Smooth muscle cell (in vitro differentiated cells): ENCODE measurements around the gene RBM5. TPM values are rescaled to one million over a fixed set of nuclear protein-coding genes. Genes with fewer than 3 reads are reported as not detected.

ENCODE experiments used
- DNase-seq: peaks from one replicate; lab custom pipeline; 2025; ENCODE audit not compliant: unreplicated experiment; lab: John Stamatoyannopoulos, UW
- H2AFZ ChIP-seq: fragments of 200-600 bp; sonication (generic); 2 replicates; pipeline ENCODE4 v1.6.0; 2016; ENCODE audit warnings: antibody characterized with exemption, low read depth, mild to moderate bottlenecking
- H3F3A ChIP-seq: fragments of 200-600 bp; sonication (generic); 2 replicates; pipeline ENCODE4 v1.6.0; 2017; ENCODE audit warnings: antibody characterized with exemption, low read depth
- H3K27ac ChIP-seq: fragments of 200-600 bp; sonication (generic); 2 replicates; pipeline ENCODE4 v1.5.1; 2016; ENCODE audit warnings: low read depth, mild to moderate bottlenecking
- H3K27me3 ChIP-seq: fragments of 200-600 bp; sonication (generic); 2 replicates; pipeline ENCODE4 v1.6.1; 2016; ENCODE audit warnings: low read depth, mild to moderate bottlenecking
- H3K36me3 ChIP-seq: fragments of 200-600 bp; sonication (generic); 2 replicates; pipeline ENCODE4 v1.5.1; 2016; ENCODE audit warnings: low read depth
- H3K4me1 ChIP-seq: fragments of 200-600 bp; sonication (generic); 2 replicates; pipeline ENCODE4 v1.5.1; 2016; ENCODE audit warnings: low read depth
- H3K4me2 ChIP-seq: fragments of 200-600 bp; sonication (generic); 2 replicates; pipeline ENCODE4 v1.6.0; 2016; ENCODE audit warnings: mild to moderate bottlenecking
- H3K4me3 ChIP-seq: fragments of 200-600 bp; sonication (generic); 2 replicates; pipeline ENCODE4 v1.5.1; 2016; ENCODE audit warnings: mild to moderate bottlenecking
- H3K79me2 ChIP-seq: fragments of 200-600 bp; sonication (generic); 2 replicates; pipeline ENCODE4 v1.6.0; 2016; ENCODE audit warnings: low read depth, mild to moderate bottlenecking
- H3K9ac ChIP-seq: fragments of 200-600 bp; sonication (generic); 2 replicates; pipeline ENCODE4 v1.6.0; 2016; ENCODE audit warnings: low read depth
- H3K9me3 ChIP-seq: fragments of 200-600 bp; sonication (generic); replicated peaks from 2 replicates; pipeline ENCODE4 v1.5.1; 2016; ENCODE audit warnings: low read depth
- H4K20me1 ChIP-seq: fragments of 200-600 bp; sonication (generic); 2 replicates; pipeline ENCODE4 v1.6.0; 2016; ENCODE audit warnings: low read depth
- WGBS: methylation state at CpG from one replicate; pipeline ENCODE4 v1.1.7; 2016; ENCODE audit warnings: low lambda C conversion rate; 5-methylcytosine and 5-hydroxymethylcytosine counted together
- polyA plus RNA-seq: library from polyadenylated mRNA; unstranded; fragments of >200 nt; fragmentation: Nextera tagmentation; extraction: Ambion mirVana; gene quantifications from 2 replicates; pipeline ENCODE4 v1.2.1, GENCODE V29; 2016
- total RNA-seq: library from RNA; depleted of rRNA; stranded (reverse); fragments of >200 nt; gene quantifications from 2 replicates; pipeline ENCODE4 v1.2.3, GENCODE V29; 2014
- TF ChIP-seq, protein P1 (sequence below): fragments of 200-600 bp; sonication (generic); IDR thresholded peaks from 2 replicates; pipeline ENCODE4 v1.5.1; 2017; ENCODE audit warnings: borderline replicate concordance, mild to moderate bottlenecking, antibody characterized with exemption; ENCODE audit not compliant: insufficient read depth, poor library complexity, severe bottlenecking

The RBM5 gene
- total and polyA plus RNA-seq, 2 experiments from 2014 or later: 56.0 to 151 TPM

DNA sequence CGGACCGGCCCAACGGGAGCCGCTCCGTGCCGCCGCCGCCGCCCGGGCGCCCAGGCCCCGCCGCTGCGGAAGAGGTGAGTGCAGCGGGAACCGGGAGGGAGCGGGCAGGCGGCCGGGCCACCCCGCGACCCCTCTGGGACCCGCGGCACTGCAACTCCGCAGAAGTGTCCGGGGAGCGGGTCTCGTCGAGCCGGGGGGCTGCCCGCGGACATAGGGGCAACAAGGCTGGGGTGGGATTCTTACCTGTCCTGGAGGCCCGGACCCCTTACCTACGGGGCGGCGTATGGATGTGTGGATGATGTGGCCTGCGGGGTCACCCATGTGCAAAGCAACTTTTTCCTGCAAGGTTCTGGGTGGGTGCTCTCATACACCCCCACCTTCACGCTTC lies 66.8 kb downstream of the RBM5 start:
- Histone ChIP-seq H3K9ac (peak overlapping the region; percentile 43), H3K4me1 (peaks cover 31% of the 10 kb centered on the region), H3F3A (no peaks in the 10 kb centered on the region), H3K4me3 (peak overlapping the region; percentile 63), H3K27me3 (peaks cover 31% of the 10 kb centered on the region), H4K20me1 (peaks cover 9% of the 10 kb centered on the region), H3K4me2 (peak overlapping the region; percentile 91), H3K36me3 (no peaks in the 10 kb centered on the region), H3K27ac (no peak overlapping the region), H3K79me2 (no peaks in the 10 kb centered on the region), H2AFZ (no peak overlapping the region), H3K9me3 (no peaks in the 10 kb centered on the region)
- DNase-seq: no peak
- TF ChIP-seq, protein P1, sequence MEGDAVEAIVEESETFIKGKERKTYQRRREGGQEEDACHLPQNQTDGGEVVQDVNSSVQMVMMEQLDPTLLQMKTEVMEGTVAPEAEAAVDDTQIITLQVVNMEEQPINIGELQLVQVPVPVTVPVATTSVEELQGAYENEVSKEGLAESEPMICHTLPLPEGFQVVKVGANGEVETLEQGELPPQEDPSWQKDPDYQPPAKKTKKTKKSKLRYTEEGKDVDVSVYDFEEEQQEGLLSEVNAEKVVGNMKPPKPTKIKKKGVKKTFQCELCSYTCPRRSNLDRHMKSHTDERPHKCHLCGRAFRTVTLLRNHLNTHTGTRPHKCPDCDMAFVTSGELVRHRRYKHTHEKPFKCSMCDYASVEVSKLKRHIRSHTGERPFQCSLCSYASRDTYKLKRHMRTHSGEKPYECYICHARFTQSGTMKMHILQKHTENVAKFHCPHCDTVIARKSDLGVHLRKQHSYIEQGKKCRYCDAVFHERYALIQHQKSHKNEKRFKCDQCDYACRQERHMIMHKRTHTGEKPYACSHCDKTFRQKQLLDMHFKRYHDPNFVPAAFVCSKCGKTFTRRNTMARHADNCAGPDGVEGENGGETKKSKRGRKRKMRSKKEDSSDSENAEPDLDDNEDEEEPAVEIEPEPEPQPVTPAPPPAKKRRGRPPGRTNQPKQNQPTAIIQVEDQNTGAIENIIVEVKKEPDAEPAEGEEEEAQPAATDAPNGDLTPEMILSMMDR: no peak
- WGBS: under 1% methylated on average over 29 of the region's 37 CpGs

DNA sequence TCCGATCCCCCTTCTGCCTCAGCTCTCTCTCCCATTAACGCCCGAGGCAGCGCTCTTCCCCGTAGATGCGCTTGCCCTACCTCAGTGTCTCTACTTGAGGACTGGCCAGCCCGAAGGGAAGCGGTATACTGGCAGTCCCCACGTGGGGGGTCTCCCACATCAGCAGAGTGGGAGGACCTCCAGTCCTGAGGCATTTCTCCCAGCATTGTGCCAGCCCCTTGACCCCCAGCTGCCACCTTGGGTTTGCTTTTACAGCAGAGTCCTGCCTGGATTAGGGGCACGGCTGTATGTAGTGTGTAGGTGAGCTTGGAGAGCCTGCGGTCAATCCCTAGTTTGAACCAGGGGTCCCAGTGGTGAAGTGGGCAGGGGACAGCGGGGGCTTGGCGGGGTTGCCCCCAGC lies 67.2 kb downstream of the RBM5 start:
- 12% methylated on average over 13 of the region's 13 CpGs for WGBS
- H3K9me3 ChIP-seq: no peaks in the 10 kb centered on the region
- no peaks in the 10 kb centered on the region for H3K79me2 ChIP-seq
- peak overlapping the region; percentile 43 for H3K9ac ChIP-seq
- peaks cover 31% of the 10 kb centered on the region for H3K27me3 ChIP-seq
- peak overlapping the region; percentile 91 for H3K4me2 ChIP-seq
- H3K36me3 ChIP-seq: no peaks in the 10 kb centered on the region
- H4K20me1 ChIP-seq: peaks cover 9% of the 10 kb centered on the region
- DNase-seq: no peak
- H3K4me3 ChIP-seq: peak overlapping the region; percentile 63
- no peaks in the 10 kb centered on the region for H3F3A ChIP-seq
- TF ChIP-seq, protein P1: no peak
- no peak overlapping the region for H2AFZ ChIP-seq
- peaks cover 31% of the 10 kb centered on the region for H3K4me1 ChIP-seq
- no peak overlapping the region for H3K27ac ChIP-seq

DNA sequence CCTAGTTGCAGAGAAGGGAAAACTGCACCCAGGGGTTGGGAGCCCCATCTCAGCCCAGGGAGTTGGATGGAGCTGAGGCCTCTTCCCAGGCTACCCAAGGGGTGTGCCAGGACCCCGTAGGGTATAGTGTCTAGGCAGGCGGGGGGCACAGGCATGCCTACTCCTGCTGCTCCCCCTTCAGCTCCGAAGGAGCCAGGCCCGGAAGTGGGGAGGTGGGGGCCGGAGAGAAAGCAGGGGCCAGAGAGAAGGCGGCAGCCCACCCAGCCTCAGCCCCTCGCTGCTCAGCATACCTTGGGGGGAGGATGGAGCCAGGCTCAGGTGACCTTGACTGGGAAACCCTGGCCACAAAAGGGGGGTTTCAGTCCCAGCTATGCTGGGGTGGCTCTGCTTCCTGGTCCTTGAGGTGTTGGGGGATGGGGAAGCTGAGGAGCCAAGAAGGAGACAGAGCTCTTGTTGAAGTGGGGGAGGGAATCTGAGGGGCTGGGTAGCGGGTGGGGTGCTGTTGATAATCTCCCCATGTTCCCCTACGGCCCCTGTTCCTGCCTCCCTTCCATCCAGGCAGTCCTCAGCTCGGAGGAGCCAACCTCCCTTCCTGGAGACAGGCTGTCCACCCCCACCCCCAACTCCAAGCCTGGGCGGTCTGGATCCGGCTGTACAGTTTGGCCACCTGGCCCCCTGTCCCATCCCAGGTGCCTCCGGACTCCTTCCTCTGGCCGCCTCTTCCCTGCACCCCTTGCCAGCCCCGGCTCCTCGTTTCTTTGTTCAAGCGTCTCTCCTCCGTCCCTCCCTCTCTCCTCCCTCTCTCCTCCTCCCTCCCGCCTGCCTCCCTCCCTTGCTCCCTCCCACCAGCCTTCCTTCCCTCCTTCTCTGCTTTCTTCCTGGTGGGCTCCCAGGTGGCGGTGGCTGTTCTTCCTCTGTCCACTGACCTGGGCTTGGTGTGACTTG lies 68.1 kb downstream of the RBM5 start:
- Histone ChIP-seq H3K4me1 (peaks cover 23% of the 10 kb centered on the region), H2AFZ (peak overlapping the region; percentile 62), H4K20me1 (peaks cover 9% of the 10 kb centered on the region), H3K4me2 (peak overlapping the region; percentile 91), H3K36me3 (no peaks in the 10 kb centered on the region), H3K4me3 (peak overlapping the region; percentile 63), H3K27me3 (peaks cover 31% of the 10 kb centered on the region), H3F3A (no peaks in the 10 kb centered on the region), H3K9ac (peak overlapping the region; percentile 22), H3K27ac (no peak overlapping the region), H3K79me2 (no peaks in the 10 kb centered on the region), H3K9me3 (no peaks in the 10 kb centered on the region)
- 25% methylated on average over 14 of the region's 20 CpGs for WGBS
- TF ChIP-seq, protein P1: no peak
- no peak for DNase-seq
